A673 (cell line): ENCODE results near the gene SNED1. TPM values are rescaled to one million over a fixed set of nuclear protein-coding genes. Genes with fewer than 3 reads are reported as not detected.

Source experiments
- BruUV-seq: library from RNA; stranded (reverse); fragments of 400-500 nt; replicated peaks from 2 replicates; lab custom pipeline; 2021; lab: Mats Ljungman, UMichigan
- CTCF ChIA-PET: fragments of 300-600 bp; sonication (Branson Sonifier 250); formaldehyde crosslinking; loops from one replicate; lab custom pipeline; 2022; ENCODE audit warnings: antibody characterized with exemption; lab: Charles Lee
- POLR2A ChIA-PET: fragments of 300-600 bp; sonication (Branson Sonifier 250); formaldehyde crosslinking; loops from one replicate; lab custom pipeline; 2022; ENCODE audit warnings: antibody characterized with exemption; ENCODE audit not compliant: low non-redundant PET; lab: Charles Lee
- DNase-seq: peaks from one replicate; pipeline ENCODE4 v3.0.0-alpha.2; 2015; ENCODE audit warnings: low spot score
- H3K27ac ChIP-seq: fragments of 200-600 bp; sonication (generic); 2 replicates; pipeline ENCODE4 v1.5.1; 2016; ENCODE audit warnings: mixed run types, low read depth, mild to moderate bottlenecking, mixed read lengths, antibody characterized with exemption, low read length; ENCODE audit not compliant: poor library complexity, severe bottlenecking
- H3K27me3 ChIP-seq: fragments of 200-600 bp; sonication (generic); replicated peaks from 2 replicates; pipeline ENCODE4 v1.6.1; 2017; ENCODE audit warnings: mixed run types, low read depth, mild to moderate bottlenecking, mixed read lengths, antibody characterized with exemption, low read length; ENCODE audit not compliant: insufficient read depth, poor library complexity
- H3K36me3 ChIP-seq: fragments of 200-600 bp; sonication (generic); 2 replicates; pipeline ENCODE4 v1.6.1; 2016; ENCODE audit warnings: mixed run types, mild to moderate bottlenecking, mixed read lengths, antibody characterized with exemption, low read length; ENCODE audit not compliant: insufficient read depth, poor library complexity, severe bottlenecking
- H3K4me1 ChIP-seq: fragments of 200-600 bp; sonication (generic); 2 replicates; pipeline ENCODE4 v1.6.1; 2017; ENCODE audit warnings: mixed run types, mild to moderate bottlenecking, mixed read lengths, antibody characterized with exemption, low read length; ENCODE audit not compliant: insufficient read depth, poor library complexity, severe bottlenecking
- H3K4me3 ChIP-seq: fragments of 200-600 bp; sonication (generic); 2 replicates; pipeline ENCODE4 v1.5.1; 2016; ENCODE audit warnings: low read depth, mixed run types, mild to moderate bottlenecking, mixed read lengths, low read length; ENCODE audit not compliant: poor library complexity, severe bottlenecking
- H3K9me3 ChIP-seq: fragments of 200-600 bp; sonication (generic); 2 replicates; pipeline ENCODE4 v1.6.1; 2016; ENCODE audit warnings: mixed run types, low read depth, mild to moderate bottlenecking, mixed read lengths, antibody characterized with exemption, low read length; ENCODE audit not compliant: poor library complexity, severe bottlenecking
- EZH2 ChIP-seq: fragments of 200-600 bp; sonication (generic); IDR thresholded peaks from 2 replicates; pipeline ENCODE4 v1.6.1; 2017; ENCODE audit warnings: borderline replicate concordance, low read depth, mild to moderate bottlenecking, mixed read lengths, antibody characterized with exemption, low read length; ENCODE audit not compliant: poor library complexity, severe bottlenecking
- intact Hi-C: fragments of 100-400 bp; cut with micrococcal nuclease; formaldehyde crosslinking; loops from one replicate; pipeline ENCODE4 v1.10.0; 2022; ENCODE audit not compliant: unreplicated experiment
- total RNA-seq: library from RNA; stranded (reverse); gene quantifications from 2 replicates; pipeline ENCODE4 v1.2.3, GENCODE V29; 2021
- TF ChIP-seq, protein P1 (sequence below): fragments of 300-800, 200-600 bp; sonication (generic); conservative IDR thresholded peaks from 2 replicates; pipeline ENCODE4 v1.5.1; 2017; ENCODE audit warnings: low read depth, mild to moderate bottlenecking, antibody characterized with exemption, low read length, moderate library complexity, mixed read lengths

The SNED1 gene
- total RNA-seq, 1 experiment from 2014 or later, result 3.0 TPM

DNA sequence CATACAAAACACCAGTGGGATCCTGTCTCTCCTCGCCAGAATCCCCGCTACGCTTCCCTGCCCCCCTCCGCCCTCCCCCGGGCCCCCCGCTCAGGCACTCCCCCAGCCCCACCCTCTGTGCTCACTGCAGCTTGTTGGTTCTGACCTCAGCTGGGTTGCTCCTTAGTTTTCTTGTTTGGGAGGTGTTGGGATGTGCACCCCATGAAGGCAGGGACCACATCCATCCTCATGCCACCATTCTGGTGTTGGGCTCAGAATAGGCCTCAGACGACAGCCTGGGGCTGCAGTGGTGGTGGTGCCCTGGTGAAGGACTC, 4.6 kb downstream of the SNED1 start:
- POLR2A ChIA-PET, result no interaction called here
- H3K36me3 ChIP-seq, result no peaks in the 10 kb centered on the region

DNA sequence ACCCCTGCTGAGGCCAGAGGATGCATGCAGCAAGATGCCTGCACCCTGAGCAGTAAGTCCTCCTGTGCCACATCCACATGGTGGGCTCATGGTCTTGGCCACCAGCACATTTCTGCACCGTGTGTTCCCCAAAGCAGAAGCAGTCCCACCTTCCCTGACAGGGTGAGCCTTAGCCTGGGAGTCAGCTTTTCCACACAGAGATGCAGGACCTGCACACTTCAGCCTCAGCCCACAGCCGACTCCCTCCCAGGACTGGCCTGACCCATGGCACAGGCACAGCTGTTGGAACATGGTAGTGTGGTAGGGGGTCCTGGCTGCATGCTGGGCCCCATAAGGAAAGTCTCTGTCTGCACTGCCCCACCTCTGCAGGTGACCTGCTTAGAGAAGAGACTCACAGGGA, 5.0 kb downstream of the SNED1 start:
- TF ChIP-seq EZH2, result no peak
- TF ChIP-seq, protein P1, sequence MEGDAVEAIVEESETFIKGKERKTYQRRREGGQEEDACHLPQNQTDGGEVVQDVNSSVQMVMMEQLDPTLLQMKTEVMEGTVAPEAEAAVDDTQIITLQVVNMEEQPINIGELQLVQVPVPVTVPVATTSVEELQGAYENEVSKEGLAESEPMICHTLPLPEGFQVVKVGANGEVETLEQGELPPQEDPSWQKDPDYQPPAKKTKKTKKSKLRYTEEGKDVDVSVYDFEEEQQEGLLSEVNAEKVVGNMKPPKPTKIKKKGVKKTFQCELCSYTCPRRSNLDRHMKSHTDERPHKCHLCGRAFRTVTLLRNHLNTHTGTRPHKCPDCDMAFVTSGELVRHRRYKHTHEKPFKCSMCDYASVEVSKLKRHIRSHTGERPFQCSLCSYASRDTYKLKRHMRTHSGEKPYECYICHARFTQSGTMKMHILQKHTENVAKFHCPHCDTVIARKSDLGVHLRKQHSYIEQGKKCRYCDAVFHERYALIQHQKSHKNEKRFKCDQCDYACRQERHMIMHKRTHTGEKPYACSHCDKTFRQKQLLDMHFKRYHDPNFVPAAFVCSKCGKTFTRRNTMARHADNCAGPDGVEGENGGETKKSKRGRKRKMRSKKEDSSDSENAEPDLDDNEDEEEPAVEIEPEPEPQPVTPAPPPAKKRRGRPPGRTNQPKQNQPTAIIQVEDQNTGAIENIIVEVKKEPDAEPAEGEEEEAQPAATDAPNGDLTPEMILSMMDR, result no peak
- Histone ChIP-seq H3K4me3 (no peak overlapping the region), H3K27me3 (no peaks in the 10 kb centered on the region), H3K9me3 (peaks cover 23% of the 10 kb centered on the region), H3K36me3 (no peaks in the 10 kb centered on the region), H3K4me1 (no peaks in the 10 kb centered on the region), H3K27ac (no peak overlapping the region)
- POLR2A ChIA-PET, result no interaction called here
- no TSS peak for BruUV-seq
- CTCF ChIA-PET, result no interaction called here
- intact Hi-C loops, result no loop called here
- DNase-seq, result no peak

More for the DNA sequence above, 4.6 kb downstream of the SNED1 start:
- DNase-seq, result no peak
- TF ChIP-seq, protein P1, result no peak
- no peak for TF ChIP-seq EZH2
- Histone ChIP-seq H3K4me1 (no peaks in the 10 kb centered on the region), H3K4me3 (no peak overlapping the region), H3K27ac (no peak overlapping the region), H3K9me3 (peaks cover 23% of the 10 kb centered on the region), H3K27me3 (no peaks in the 10 kb centered on the region)
- intact Hi-C loops, result no loop called here
- BruUV-seq, result no TSS peak
- CTCF ChIA-PET, result no interaction called here

DNA sequence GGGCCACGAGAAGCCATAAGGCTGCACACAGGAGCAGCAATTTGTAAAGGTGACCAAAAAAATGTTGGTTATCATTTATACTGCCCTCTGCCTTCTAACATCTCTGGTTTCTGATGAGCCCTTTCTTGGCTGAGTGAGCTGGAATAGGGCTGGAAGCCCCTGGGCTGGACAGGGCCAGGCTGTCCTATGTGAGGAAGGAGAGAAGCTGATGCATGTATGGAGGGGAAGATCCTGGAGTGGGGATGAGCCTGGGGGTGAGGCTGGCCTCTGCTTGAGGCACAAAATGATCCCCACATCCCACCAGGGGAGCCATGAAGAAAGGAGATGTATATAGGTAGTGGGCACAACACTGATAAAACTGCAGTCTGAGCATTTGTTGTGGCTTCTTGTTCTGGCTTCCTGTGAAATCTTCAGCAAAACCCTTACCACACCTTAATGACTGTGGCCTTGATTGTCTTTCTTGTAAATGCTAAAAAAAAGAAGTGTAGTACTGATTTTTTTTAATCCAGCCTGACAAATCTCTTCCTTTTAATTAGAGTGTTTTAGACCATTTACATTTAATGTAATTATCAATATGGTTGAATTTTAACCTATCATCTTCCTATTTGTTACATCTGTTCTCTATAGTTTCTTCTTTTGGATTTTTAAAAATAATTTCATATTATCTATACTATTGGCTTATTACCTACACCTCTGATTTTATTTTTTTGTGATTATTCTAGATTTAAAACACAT, 5.6 kb downstream of the SNED1 start:
- H3K4me1 ChIP-seq, result peaks cover under 1% of the 10 kb centered on the region
- no peak for DNase-seq
- H3K36me3 ChIP-seq, result no peaks in the 10 kb centered on the region
- H3K4me3 ChIP-seq, result no peak overlapping the region
- H3K27ac ChIP-seq, result no peak overlapping the region
- CTCF ChIA-PET, result no interaction called here
- H3K27me3 ChIP-seq, result no peaks in the 10 kb centered on the region
- no peak for TF ChIP-seq EZH2
- TF ChIP-seq, protein P1, result no peak
- peaks cover 23% of the 10 kb centered on the region for H3K9me3 ChIP-seq
- POLR2A ChIA-PET, result no interaction called here
- no TSS peak for BruUV-seq
- intact Hi-C loops, result no loop called here
